AG20443 (cell line): ENCODE results near the gene NCEH1.
"Not testable (repeated sequence)": the region's sequence is repeated elsewhere in the genome, so short reads cannot be mapped to it uniquely, and the experiment has no call there.

Source experiments
- DNase-seq: peaks from one replicate; pipeline ENCODE4 v3.0.0; 2012; ENCODE audit warnings: low spot score, mixed read lengths

The NCEH1 gene

DNA sequence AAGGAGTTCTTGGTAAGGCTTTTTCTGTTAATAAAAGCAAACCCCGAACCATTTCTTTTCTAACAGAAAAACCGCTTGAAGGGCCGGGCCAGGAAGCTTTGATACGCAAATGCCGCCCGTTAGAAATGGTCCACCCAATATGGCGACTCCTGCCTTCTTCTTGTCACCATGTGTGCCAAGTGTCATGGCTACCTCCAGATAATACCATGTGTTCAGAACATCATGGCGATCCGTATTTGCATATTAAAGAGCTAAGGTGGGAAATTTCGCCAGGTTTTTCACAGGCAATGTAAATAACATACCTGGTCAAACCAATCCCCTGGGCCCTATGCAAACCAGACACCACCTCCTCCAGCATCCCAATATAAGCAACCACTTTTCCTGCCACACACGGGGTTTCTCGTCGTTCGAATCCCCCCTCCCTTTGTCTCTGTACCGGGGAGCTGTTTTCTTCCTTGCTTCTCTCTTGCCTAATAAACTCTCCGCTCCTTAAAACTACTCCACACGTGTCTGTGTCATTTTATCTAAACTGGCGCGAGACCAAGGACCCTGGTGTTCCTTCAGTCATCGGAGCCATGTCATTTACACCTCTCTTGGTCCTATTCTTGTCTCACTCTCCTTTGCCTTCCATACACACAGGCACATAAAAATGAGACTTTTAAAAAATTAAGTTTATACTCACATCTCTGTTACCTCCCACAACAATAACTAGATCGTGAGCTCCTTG, 34.5 kb downstream of the NCEH1 start:
- DNase-seq: no peak

- peak; percentile 21 for DNase-seq
These were observed 35.2 kb downstream of the NCEH1 start for GRCh38 chr3:172675441-172676193.

DNA sequence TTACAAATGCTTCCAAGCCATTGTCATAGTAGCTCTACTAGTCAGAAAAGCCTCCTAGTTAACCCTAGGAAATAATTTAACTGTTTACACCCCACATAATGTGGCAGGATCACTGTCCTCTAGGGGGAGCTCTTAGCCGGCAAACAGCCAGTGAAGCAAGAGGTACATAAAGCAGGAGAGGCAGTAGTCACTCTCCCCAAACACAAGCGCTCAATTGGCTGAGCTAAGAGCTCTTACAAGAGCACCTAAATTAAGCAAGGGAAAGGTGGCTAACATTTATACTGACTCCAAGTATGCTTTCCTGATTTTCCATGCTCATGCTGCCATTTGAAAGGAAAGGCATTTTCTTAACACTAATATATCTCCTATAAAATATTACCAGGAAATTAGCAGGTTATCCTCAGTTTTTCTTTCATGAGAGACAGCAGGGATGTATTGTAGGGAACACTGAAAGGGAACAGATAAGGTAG, 37.6 kb downstream of the NCEH1 start:
- peak; percentile 57 for DNase-seq

DNA sequence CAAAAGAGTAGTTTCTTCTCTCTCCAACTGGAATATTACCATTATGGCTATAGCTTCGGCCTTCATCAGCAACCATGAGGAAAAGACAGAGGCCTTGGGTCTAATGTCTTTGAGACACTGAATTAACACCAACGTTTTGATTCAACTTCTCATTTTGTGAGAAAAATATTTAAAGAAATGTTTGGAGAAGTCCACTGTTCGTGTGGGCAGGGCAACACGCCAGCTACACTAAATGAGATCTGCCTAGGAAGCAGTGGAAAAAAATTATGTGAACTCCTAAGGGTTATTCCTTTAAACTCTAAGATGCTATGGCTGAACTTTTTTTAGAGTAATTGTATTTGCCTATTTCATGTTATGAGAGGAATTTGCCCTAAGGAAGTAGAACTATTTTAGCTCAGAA, 41.8 kb downstream of the NCEH1 start:
- no peak for DNase-seq

DNA sequence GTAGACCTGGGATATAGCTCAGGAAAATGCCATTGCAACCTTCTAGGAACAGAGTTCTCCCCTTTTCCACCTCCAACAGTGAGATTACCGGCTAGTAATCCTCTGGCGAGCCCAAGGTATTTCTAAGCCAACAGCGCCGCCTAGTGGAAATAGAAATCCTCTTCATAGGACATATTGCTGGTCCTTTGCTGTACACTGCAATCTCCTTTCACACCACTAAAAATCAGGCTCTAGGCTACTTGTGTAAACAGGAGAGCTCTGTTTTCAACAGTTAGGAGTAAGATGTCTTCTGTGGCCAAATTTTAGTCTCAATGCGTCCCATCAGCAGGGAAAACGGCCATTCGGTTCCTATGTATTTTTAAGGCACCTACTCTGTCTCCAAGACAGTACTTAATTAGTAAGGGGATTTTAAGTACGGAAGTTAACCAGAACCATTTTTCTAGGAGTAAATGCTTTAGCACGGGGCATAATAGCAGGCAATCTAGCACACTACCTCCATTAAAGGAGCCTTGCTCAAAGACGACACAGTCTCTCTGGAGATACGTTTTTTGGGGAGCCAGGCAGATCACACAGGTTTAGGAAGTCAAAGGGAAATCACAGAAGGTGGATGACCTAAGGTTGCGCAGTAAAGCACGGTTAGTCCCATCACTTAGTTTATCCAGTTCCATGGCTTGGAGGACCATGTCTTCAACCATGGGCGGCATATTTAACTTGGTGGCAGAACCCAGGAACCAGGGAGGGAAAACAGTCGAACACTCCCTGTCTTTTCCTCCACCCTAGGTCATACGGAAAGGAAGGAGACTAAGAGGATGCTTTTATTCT, 43.8 kb downstream of the NCEH1 start:
- DNase-seq: peak; percentile 80

- DNase-seq: no peak
These were observed 44.5 kb downstream of the NCEH1 start for GRCh38 chr3:172666181-172666872.

GRCh38 chr3:172665510-172665909, 45.4 kb downstream of the NCEH1 start:
- DNase-seq: not testable (repeated sequence)

GRCh38 chr3:172660421-172660820, 50.4 kb downstream of the NCEH1 start:
- not testable (repeated sequence) for DNase-seq

DNA sequence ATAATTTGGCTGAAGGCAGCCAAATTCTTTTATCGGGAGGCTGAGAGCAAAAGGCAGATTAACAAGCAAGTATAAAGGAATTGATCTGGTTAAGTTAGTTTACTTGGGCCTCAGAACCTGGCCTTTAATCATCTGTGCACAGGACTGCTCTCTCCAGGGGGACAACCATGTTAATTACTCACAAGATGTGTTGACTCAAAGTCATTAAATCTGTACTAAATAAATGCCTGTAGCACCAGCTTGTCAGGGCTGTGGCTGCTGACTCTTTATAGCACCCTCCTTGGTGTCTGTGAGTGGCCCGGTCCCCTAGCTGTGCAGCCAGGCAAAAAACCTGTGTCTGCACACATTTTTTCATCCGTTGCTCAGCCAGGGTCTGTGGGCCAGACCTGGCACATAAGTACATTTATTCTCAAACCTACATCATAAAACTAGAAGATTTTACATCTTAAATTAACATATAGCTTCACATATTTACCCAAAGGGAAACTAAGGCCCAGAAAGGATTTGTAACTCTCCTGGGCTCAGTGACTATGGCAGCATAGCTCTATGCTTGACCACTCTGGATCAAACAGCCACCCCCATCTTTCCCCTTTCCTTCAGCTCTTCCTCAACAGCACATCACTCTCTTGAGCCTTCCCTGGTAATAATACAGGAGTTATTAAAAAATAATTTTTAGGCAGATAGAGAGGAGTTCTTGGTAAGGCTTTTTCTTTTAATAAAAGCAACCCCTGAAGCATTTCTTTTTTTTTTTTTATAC, 51.4 kb downstream of the NCEH1 start:
- DNase-seq: no peak

DNA sequence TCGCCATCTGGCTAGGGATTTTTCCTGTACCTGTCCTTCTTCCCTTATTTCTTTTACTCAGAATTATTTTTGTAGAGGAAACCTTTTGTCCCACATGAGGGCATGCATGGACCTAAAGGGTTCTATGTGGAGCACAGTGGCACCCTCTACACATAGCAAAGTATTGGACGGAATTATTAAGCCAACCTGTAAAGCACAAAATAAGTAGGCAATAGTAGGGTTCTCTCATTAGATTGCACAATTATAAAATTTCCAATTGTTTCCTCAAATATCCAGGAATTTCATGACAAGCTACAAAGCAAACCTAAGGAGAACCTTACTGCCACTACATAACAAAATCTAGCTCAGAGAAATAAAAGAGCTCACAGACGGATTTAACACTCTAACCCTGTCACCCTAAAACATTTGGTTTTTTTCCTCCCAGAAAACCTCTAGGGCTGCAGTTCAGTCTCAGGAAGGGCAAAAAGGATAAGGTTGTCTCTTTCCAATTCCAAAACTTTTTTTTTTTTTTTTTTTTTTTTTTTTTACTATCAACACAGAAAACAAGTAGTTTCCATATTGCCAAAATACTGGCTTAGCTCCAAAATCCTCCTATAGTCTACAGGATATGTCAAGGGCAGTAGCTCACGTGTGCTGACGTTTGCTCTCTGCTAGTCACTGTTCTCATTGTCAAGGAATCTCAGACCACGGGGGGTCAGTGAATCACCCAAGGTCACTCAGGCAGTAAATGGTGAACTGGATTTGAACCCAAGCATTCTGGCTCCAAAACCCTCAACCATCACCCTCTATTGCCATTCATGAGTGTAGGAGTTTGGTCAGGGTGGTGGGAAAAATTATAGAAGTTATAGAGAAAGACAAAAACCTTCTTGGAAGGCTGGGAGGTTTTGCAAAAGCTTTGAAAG, 52.3 kb downstream of the NCEH1 start:
- peak; percentile 72 for DNase-seq

GRCh38 chr3:172656602-172657001, 54.3 kb downstream of the NCEH1 start:
- no peak for DNase-seq

DNA sequence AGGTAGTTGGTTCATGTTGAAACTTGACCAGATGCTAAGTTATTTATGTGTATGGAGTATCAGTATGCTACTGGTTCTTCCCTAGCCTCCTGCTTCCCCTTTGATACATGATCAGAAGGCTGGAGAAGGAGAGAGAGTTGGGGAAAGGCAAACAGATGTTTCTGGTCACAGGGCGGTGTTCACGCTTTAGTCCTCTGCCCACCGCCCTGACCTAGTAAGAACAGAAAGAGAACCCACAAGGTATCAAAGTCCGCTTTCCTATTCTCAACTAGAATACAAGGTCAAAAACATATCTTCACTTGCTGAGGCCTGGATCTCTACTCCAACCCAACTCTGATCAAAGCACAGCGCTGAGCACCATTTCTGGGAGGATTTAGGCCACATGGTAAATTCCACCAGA, 55.5 kb downstream of the NCEH1 start:
- no peak for DNase-seq

GRCh38 chr3:172654470-172654869, 56.4 kb downstream of the NCEH1 start:
- no peak for DNase-seq

- no peak for DNase-seq
These were observed 57.8 kb downstream of the NCEH1 start for GRCh38 chr3:172653004-172653572.

DNA sequence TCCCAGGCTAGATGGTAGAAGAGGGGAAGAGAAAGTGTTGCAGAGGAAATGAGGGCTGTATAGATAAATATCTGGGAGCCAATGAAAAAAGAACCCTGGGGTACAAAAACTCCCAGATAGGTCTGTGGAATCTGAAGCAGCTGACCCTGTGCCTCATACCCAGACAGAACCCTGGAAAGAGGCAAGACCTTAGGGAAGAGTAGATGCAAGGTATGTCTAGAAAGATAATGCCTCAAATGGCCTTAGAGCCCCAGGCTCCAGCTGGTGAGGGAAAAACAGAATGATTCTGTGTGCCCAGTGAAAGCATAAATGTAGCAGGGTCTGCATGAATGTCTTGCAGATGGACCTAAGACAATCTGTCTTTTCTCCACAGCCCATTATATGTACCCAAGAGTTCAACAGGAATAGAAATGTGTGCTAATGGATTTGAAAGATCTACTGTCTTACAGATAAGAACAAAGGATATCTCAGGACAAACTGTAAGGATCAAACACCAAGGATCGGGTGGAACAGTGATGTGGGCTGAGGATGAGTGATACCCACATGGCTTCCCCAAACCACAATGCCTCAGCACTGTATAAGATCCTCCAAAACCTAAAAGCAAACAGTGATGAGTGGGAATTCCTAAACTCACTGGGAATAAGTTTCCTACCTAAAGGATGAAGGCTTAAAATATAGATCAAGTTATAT, 58.8 kb downstream of the NCEH1 start:
- no peak for DNase-seq

GRCh38 chr3:172649987-172650386, 60.9 kb downstream of the NCEH1 start:
- no peak for DNase-seq

DNA sequence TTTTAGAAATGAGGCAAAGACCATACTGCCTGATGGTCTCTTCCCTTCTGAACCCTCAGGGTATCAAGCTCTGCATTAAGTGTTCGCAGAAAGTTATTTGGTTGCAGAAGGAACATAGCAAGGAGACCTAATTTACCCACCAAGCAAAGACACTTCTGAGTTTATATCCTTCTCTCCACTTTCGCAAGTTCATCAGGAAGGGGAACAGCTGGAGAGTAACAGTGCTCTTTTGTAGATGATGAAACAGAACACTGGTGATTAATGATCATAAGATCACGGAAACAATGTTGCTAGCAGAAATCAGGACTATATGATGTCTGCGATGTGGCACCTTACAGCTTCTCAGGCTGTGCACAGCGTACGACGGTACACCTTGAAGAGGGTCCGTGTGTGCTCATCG, 62.1 kb downstream of the NCEH1 start:
- peak; percentile 31 for DNase-seq

DNA sequence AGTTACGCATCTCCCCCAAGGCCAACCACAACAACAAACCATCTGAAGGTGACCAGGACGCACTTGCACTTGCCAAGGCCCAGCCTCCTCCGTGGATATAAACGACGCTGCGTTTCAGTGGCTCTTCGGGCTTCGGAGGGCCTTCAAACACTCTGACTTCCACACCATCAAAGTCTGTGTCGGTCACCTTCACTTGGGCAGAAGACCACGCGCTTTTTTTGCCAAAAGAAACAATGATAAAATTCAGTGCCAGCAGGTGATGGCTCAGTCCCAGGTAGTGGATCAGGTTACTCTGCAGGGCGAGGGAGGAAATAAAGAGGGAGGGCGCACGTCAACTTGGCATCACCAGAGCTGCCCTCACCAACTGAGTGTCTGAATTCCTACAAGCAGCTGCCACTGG, 63.0 kb downstream of the NCEH1 start:
- DNase-seq: no peak

DNA sequence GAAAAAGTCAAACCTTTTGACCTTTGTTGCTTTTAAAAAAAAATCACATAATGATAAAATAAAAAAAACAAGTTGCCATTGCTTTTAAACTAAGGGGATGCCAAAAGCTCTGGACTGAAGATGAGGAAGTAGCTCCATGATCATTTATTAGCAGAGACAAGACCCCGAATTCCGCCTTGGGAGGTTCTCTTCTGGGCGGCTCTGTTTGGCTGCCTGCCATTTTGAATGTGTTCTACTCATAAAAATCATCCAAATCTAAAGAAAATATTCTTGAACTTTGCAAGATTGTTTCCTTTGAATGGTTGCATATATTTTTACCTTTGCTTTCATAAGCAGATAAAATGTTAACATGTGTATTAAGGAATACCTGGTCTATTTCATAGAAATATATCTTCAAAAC, 63.8 kb downstream of the NCEH1 start:
- DNase-seq: no peak
